HG02981 (cell line): ENCODE measurements around the gene SLC25A22.

Experiments used
- ATAC-seq: cut with Tn5 transposase; IDR thresholded peaks from one replicate; pipeline ENCODE4 v1.9.1; 2021; ENCODE audit warnings: mild to moderate bottlenecking, moderate library complexity; ENCODE audit not compliant: unreplicated experiment

SLC25A22 gene

DNA sequence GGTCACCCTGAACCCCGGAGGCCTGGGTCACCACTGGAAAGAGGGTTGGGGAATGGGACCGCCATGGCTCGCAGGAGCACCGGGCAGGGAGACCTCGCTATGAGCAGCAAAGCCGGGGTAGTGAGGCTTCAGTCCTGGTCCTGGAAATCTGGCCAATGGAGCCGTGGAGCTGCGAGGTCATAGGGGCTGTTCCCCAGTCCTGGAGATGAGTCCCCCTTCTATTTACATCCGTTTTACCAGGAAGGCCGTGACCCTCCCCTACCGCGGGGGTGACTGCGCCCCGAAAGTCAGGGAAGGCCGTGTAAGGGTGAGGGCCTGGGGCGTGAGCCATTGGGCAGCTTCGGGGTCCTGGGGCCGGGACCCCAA lies 6.5 kb upstream of the SLC25A22 start:
- ATAC-seq: no peak

DNA sequence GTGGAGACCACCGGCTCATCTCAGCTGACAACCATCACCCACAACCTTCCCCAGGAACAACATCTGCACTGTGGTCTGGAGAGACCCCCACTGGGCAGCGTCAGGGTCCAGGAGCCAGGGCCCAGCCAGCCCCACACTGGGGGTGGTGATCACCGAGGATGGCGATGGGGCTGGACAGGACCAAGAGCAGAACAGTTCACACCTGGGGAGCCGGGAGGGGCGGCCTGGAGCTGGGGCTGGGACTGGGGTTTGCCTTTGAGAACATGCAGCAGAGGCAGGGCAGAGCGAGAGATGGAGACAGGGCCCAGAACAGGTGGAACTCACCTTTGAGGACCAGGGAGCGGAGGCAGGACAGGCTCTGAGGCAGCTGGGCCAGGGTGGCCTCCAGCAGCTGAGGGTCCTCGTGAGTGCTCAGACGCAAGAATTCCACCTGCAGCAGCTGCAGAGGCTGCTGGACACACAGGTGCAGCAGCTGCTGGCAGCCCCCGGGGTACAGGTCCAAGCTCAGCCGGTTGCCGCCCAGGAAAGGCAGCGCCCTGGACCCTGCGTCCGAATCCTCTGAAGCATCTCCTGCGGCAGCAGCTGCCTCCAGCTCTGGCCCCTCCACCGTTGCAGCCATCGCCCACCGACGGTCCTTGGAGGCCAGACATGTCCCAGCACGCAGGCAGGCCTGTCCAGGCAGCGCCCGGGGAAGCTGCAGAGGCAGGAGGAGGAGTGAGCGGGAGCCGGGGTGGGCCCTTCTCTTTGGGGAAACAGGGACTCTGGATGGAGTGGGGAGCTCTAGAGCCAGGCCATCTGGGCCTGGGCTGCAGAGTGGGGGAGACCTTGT lies 5.9 kb upstream of the SLC25A22 start:
- no peak for ATAC-seq

DNA sequence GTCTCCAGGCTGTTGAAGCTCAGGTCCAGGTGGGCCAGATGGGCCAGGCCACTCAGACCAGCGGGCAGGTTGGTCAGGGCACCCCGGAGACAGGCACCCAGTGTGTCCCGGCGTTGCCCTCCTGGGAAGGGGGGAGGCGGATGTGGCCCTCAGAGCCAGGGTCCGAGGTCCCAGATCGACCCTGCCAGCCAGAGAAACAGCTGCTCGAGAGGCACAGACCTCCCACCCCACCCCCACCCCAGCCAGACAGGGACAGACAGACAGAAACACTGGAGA lies 5.3 kb upstream of the SLC25A22 start:
- no peak for ATAC-seq

DNA sequence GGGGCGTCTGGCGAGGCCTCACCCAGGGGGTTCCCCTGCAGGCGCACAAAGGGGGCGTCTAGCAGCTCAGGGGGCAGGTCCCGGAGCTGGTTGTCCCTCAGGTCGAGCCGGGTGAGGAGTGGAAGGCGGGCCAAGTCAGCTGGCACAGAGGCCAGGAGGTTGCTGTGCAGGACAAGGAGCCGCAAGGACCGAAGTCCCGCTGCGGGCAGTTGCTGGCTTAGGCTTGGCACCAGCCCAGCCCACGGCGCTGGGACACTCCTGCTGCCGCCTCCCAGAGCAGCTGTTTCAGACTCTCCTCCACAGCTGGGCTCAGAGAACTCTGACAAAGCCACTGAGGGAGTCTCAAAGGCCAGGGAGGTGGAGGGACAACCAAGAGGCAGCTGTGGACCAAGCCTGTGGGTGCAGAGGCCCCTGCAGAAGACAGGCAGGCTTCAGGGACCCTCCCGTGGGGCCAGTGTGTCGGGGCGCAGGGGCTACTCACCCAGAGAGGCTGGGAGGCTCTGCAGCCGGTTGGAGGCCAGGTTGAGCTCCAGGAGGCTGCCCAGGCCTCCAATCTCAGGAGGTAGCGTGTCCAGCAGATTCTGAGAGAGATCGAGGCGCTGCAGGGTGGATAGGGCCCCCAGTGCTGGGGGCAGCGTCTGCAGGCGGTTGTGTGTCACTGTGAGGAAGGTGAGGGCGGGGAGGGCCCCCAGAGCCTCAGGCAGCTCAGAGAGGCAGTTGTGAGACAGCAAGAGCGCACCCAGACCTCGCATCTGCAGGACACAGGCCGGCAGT lies 4.8 kb upstream of the SLC25A22 start:
- no peak for ATAC-seq

DNA sequence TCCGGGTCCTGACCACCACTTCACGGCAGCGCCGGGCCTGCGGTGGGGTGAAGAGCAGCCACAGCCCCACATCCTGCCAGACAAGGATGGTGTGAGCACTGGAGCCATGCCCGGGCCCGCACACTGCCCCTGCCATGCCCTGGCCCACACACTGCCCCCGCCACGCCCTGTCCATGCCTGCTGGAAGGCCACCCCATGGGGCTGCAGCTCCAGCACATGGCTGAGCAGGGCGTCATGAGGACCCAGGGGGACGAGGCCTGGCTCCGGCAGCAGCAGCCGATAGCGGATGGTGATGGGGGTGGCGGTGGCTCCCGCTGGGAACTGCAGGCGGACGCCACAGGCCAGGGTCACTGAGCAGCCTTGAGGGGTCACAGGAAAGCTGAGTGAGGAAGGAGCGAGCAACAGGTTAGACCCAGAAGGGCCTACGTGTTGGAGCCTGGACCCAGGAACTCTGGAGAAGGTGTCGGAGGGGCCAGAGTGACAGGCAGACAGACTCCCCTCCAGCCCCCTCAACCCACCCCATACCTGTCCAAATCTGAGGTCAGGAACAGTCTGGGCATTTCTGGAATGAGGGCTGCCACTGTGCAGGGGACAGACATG lies 4.0 kb upstream of the SLC25A22 start:
- ATAC-seq: no peak

DNA sequence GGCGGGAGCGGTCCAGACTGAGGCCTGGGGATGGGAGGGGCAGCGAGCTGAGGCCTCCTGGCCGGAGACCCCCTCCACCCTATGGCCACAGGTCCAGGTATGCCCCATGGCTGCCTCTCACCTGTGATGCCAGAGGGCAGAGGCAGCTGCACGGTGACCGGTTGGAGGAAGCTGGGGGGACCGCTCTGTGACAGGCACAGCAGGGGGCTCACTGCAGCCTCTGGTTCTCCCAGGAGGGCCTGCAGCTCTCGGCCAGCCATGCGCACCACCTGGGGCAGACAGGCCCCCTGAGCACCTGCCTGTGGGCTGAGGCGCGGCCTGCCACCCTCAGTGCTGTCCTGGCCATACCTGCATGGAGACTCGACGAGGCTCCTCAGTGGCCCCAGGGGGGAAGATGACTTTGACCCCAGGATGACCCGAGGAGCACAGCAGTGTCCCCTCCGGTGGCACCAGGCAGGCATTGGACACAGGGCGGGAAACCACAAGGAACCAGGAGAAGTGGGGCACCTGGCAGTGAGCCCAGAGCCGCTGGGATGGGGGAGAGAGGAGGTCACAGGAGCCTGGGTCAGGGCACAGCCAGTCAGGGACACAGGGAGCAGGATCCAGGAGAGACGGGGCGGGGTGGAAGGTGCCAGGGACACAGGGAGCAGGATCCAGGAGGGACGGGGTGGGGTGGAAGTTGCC lies 3.2 kb upstream of the SLC25A22 start:
- ATAC-seq: no peak

DNA sequence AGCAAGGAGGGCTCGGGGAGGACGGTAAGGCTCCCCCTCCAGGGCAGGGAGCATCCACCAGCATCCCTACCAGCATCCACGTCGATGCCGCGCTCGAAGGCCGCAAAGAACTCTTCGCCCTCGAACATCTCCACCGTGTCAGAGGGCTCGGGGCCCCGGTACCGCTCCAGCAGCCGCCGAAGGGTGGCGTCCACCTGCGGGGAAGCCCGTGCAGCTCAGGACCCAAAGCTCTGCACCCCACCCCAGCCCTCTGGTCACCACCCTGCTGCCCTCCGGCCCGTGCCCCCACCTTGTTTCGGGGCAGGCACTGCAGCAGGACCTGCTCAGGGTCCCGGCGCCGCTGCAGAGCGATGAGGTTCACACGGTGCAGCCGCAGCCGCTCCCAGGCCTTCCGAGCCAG lies 2.4 kb upstream of the SLC25A22 start:
- no peak for ATAC-seq

DNA sequence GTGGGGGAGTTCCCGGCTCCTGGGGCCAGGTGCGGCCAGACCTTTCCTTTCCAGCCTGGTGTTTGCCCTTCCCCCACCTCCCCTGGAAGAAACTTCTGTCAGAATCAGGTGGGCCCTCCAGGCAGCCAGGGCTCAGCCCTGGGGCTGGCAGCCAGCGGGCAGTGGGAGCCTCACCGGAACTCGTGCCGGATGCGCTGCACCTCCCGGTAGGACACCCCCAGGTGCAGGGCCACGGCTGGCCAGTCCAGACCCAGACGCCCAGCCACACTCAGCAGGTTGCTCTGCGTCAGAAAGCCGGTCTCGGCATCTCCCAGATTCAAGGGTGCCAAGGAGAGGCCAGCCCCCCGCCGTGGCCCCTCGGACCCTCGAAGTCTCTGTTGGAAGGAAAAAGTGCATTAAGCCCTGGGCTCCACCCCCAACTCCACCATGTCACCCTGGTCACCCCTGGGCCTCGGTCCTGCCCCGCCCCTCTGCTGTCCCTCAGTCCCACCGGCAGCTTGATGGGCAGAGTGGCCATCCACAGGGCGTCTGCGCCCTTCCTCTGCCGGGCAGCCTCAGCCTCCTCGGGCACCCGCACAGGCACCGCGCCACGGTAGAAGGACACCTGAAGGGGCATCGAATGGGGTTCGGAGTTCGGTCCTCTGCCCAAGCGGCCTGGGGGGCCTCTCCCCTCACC lies 1.7 kb upstream of the SLC25A22 start:
- ATAC-seq: no peak

DNA sequence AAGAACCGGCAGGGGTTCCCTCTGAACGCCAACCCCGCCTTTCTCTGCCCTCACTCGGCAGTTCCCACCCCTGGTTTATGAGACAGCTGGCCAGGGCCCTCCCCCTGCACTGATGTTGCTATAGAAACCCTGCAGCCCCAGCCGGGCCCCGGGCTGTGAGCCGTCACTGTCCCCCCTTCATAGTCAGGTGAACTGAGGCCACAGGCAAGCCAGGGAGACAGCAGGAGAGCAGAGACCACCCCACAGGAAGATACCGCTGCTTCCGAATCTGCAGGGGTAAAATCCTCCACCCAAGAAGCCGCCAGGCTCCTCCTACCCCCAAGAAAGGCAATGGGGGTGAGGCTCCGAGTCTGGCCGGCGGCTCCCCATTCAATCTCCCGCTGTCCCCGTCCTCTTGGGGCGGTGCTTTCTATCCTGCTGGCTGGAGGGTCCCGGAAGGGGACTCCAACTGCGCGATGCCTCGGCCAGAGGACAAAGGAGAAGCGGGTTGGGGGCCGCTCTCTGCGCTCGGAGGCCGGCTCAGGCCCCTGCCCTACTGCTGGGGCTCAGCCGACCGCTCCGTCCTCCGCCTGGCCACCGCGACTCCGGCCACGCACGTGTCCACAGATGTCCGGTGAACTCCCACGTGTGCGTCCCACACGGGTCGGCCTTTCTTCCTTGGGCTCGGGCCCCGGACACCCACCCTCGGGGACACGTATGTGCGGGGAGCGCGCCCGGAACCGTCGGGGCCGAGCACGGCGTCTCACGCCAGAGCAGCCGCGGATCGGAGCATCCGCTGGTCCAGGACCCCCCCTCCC lies 587 bp downstream of the SLC25A22 start:
- peak; percentile 40 for ATAC-seq

DNA sequence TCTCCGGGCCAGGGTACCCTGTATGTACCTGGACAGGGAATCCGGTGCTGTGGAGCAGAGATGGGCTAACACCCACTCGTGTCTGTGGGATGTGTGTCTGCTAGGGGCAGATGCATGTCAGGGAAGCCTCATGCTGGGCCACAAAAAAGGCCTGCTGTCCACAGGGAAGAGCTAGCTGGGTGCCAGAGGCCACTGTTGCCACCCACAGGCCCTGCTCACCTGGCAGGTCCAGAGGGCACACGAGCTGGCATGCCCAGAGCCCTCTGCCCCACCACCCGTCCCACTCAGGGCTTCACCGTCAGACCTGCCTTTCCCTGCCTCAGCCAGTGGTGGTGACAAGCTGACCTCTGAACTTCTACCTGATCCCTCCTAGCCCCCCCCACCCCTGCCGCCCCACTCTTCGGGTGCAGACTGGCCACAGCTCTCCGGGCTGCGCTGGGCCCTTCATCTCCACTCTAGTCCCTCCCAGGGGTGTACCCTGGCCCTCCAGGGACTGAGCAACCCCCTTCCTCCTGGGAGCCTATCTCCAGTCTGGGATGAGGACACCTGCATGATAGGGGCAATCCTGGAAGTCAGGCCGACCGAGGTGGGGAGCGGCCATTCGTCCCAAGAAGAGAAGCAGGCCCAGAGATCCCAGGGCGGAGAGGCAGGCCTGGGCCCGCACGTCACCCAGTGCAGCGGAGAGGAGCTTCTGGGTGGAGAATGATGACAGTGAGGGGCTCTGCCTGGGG lies 1.4 kb downstream of the SLC25A22 start:
- no peak for ATAC-seq

DNA sequence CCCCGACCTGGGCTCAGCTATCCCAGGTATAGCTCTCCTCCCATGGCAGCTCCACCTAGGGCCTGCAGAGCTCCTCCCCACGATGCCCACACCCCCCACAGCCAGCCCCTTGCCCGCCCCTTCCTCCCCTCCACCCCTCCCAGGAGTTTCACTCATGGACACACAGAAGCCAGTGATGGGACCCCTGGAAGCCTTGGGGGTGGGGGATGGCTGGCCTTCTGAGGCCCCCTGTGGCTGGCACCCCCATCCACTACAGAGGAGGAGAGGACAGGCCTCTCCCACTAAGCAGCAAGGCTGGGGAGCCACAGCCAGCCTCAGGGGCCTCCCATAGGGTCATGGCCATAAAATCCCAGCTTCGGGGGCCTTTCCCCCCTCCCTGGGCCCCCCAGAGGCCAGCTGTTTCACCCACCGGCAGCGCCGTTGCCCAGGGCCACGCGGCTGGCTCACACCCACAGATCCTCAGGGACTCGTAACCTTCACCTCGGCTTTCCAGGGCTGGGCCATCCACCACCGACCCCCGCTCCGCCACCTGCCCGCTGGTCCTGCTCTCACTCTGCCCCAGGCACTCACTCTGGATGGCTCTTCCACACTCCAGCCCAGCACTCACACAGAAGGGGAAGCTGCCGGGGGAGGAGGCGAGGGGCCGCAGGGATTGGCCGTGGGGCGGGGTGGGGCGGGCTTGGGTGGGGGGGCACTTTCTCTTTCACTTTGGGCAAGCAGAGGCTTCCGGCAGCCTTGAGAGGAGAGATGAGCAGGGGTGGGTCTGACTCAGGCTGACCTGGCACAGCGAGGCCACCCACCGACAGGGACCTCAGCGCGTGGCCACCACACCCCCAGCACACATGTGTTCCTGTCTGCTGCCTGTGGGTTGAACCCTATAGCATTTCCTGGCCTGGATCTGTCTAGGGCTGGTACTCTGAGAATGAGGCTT lies 2.2 kb downstream of the SLC25A22 start:
- peak; percentile 27 for ATAC-seq

DNA sequence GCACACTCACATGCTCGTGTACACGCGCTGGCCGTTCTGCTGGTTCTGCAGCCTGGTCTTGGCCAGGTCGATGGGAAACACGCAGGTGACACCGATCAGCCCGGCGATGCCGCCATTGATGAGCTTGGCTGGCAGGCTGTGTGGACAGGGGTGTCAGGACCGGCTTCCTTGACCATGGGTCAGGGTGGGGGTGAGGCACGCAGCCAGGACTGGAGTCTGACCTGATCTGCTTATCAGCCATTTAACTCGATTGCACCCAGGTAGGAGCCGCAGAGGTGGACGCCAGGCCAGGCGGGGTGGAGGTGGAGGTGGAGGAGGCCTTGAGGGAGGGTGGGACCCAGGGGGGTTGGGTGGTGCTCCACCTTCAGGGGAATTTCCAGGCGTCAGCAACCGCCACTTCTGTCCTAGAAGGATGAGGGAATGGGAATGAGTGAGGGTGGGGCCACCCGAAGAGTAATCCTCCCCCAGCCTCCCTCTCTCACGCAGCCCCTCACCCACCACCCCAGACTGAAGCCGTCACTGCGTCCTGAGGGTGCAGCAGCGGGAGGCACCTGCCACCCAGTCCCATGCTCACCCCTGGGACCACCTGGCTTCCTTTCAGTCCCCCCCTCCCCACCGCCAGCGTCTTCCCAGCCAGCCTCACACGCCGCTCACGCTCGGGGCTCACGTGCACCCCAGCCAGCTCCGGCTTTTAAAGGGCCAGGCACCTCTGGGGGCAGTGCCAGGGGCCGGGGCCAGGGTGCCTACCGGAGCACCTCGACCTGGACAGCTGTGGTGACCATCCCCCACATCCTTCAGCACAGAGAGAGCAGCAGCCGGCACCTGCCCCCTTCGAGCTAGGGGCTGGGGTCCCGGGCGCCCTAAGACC lies 3.1 kb downstream of the SLC25A22 start:
- ATAC-seq: no peak

DNA sequence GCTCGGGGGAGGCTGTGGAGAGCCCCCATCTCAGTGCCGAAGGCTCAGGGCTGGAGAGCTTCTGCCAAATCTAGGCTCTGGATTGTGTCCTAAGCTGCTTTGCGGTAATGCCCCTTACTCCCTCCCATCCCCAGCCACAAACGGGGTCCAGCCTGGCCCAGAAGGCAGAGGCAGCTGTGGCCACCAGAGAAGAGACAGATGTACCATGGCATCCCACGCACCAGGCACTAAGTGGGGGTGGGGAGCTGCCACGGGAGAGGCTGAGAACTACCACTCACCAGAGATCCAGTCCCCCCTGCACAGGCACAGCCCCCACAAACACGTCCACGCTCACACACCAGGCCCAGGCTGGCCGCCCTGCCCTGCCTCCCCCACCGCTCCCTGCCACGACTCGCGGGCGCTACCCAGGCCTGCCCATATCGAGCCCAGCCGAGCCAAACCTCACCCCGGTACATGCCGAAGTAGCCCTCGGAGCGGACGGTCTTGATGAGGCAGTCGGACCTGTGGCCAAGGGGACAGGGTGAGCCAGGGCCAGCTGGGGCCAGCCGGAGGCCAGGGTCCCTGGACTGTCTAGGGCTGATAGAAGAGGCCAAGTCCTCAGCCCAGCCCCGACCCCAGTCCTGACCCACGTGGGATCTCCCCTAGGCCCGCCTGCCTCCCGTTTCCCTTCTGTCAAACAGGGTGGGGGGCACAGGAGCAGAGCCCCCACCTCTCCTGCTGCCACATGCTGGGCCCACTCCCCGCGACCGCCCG lies 3.9 kb downstream of the SLC25A22 start:
- ATAC-seq: no peak

DNA sequence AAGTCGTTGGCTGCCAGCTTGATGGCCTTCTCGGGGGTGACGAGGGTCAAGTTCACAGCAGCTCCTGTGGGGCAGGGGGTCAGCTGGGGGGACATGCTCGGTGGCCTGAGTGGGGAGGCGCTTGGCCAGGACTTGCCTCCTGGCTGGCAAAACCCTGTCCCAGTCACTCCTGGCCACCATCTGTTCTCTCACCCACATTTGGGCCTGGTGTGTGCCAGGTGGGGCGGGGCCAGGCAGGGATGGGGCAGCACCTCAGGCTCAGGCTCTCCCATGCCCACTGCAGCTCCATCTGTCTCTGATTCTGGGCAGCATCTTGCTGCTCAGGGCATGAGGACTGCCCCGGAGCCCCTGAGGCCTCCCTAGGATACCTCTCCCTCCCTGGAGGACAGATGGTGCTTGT lies 4.5 kb downstream of the SLC25A22 start:
- ATAC-seq: no peak

DNA sequence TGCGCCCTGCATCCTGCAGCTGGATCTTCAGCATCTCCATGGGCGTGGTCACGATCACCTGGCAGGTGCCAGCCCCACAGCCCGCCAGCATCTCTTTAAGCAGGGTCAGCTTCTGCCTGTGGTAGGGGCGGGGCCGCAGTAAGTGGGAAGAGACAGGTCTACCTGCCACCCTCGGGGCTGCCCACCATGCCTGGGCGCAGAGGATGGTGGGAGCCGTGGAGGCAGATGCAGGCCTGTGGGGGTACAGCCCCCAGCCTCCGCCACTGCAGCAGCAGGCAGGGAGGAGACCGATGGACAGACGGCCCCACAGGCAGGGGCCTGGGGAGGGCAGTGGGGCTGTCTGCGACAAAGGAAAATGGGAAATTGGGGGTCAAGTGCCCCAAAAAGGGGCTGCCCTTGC lies 5.2 kb downstream of the SLC25A22 start:
- no peak for ATAC-seq

DNA sequence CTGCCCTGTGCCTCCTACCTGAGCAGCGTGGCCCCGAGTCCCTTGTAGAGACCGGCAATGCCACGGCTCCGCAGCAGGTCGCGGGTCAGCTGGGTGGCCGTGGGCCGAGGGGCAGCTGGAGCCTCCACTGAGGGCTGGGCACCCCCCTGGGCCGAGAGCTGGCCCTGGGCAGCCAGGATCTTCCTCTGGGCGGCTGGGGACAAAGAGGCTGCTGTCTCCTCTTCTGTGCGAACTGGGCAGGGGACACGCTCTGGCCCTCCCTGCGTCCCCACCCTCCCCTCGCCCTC lies 5.6 kb downstream of the SLC25A22 start:
- ATAC-seq: no peak
